ENCODE results near the gene NHS. TPM values are rescaled to one million over a fixed set of nuclear protein-coding genes. Genes with fewer than 3 reads are reported as not detected.

Gene NHS
- total and polyA plus RNA-seq, 8 donors = 0.19 to 1.7 (median 0.54) TPM

DNA sequence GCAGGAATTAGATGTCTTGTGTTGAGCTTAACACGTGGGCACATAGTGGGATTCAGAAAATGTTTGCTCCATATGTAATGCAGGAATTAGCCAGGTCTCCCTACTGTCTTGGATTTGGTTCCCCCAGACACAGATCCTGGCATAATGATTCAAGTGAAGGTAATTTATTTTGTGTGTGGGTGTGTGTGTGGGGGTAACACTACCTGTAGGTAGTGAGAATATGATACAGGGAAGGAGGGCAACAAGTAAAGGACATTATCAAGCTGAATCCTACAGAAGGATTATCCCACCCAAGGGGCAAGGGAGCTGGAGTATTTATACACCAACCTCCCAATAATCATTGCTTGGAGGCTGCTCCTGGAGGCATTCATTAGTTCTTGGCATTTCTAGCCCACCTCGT, 101.4 kb downstream of the NHS start:
- intact Hi-C loops (cut with DNase I) = no loop called here
- no peak for FAIRE-seq
- no peaks in the 10 kb centered on the region for H3K36me3 ChIP-seq

DNA sequence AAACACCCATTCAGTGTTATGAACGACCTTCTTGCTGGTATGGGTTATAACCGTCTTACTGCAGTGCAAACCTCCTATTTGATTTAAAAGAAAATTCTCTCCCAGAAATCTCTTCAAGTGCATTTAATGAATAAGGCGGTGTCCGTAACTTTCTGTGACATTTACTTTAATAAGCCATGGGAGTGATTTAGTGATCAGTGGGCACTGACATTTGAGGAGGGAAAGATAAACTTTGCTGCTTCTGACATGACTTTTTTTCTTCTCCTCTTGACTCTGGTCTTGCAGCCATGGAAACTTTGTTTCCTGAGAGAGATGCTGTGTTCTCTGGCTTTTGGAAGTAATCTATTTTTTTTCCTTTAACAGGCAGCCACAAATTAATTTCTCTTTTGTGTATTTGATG, 106.1 kb downstream of the NHS start:
- Histone ChIP-seq H3K27me3 (peaks cover 0 to 6% (median 0%) of the 10 kb centered on the region in 4 donors), H3K27ac (no peak overlapping the region), H3K4me3 (no peak overlapping the region), H3K36me3 (no peaks in the 10 kb centered on the region), H3K4me1 (no peaks in the 10 kb centered on the region), H3K9me3 (no peaks in the 10 kb centered on the region)
- TF ChIP-seq, protein P1, sequence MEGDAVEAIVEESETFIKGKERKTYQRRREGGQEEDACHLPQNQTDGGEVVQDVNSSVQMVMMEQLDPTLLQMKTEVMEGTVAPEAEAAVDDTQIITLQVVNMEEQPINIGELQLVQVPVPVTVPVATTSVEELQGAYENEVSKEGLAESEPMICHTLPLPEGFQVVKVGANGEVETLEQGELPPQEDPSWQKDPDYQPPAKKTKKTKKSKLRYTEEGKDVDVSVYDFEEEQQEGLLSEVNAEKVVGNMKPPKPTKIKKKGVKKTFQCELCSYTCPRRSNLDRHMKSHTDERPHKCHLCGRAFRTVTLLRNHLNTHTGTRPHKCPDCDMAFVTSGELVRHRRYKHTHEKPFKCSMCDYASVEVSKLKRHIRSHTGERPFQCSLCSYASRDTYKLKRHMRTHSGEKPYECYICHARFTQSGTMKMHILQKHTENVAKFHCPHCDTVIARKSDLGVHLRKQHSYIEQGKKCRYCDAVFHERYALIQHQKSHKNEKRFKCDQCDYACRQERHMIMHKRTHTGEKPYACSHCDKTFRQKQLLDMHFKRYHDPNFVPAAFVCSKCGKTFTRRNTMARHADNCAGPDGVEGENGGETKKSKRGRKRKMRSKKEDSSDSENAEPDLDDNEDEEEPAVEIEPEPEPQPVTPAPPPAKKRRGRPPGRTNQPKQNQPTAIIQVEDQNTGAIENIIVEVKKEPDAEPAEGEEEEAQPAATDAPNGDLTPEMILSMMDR (IDR thresholded peaks at IDR 0.05) = no peak
- DNase-seq (no peak), ATAC-seq (no peak), FAIRE-seq (no peak)
- 74 to 77% methylated on average over 4 of the region's 4 CpGs for WGBS, 2 donors
- intact Hi-C loops (cut with DNase I) = no loop called here

More for the DNA sequence above, 101.4 kb downstream of the NHS start:
- WGBS, 2 donors = 40 to 62% methylated on average over 2 of the region's 2 CpGs
- Histone ChIP-seq H3K27me3 (peaks cover 0 to 6% (median 0%) of the 10 kb centered on the region in 4 donors), H3K4me1 (no peaks in the 10 kb centered on the region), H3K9me3 (no peaks in the 10 kb centered on the region), H3K27ac (no peak overlapping the region), H3K4me3 (no peak overlapping the region)
- no peak for ATAC-seq
- DNase-seq = no peak
- TF ChIP-seq, protein P1 (IDR thresholded peaks at IDR 0.05) = no peak

DNA sequence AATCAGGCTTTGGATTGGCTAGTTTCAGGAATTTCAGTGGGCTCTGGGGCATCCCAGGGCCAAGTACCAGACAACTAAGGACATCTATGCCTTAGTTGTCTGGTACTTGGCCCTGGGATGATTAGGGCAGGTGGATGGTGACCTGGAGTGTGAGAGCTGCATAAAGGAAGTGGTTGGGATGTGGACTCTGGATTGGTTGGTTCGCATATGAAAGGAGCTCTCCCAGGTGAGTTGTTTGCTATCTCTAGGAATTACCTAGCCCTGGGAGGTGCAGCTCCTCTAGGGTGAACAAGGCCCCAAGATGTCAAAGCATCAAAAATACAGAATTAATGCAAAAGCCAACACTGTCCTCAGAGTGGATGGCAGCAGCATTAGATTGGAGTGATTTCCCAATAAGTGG, 109.6 kb downstream of the NHS start:
- Histone ChIP-seq H3K4me3 (no peak overlapping the region), H3K36me3 (no peaks in the 10 kb centered on the region), H3K27ac (no peak overlapping the region), H3K27me3 (no peaks in the 10 kb centered on the region), H3K4me1 (no peaks in the 10 kb centered on the region), H3K9me3 (no peaks in the 10 kb centered on the region)
- TF ChIP-seq, protein P1 (IDR thresholded peaks at IDR 0.05) = no peak
- intact Hi-C loops (cut with DNase I) = no loop called here
- FAIRE-seq (no peak), ATAC-seq (no peak), DNase-seq (no peak)
- 87 to 95% methylated on average over 1 of the region's 1 CpG for WGBS, 2 donors

DNA sequence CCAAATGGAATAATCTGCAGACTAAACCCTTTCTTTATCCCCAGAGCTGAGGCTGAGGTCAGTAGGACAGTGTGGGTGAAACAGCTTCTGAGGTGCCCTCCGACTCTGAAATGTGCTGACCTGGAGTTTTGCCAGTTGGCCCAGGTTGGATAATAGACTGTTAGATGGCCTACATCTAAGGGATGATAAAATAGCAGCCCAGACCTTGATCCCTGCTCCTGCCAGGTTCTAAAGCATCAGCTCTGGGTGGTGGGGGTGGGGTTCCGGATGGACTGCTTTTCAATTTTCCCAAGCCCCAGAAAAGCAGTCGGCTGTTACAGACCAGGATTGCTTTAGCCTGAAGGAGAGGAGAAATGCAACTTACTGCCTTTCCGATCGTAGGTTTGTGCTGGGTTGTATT, 110.4 kb downstream of the NHS start:
- FAIRE-seq (no peak), DNase-seq (no peak), ATAC-seq (no peak)
- H3K36me3 ChIP-seq = no peaks in the 10 kb centered on the region
- H3K4me1 ChIP-seq = no peaks in the 10 kb centered on the region
- no peaks in the 10 kb centered on the region for H3K27me3 ChIP-seq
- TF ChIP-seq, protein P1 (IDR thresholded peaks at IDR 0.05) = no peak
- H3K27ac ChIP-seq = no peak overlapping the region
- 54 to 63% methylated on average over 5 of the region's 5 CpGs for WGBS, 2 donors
- H3K9me3 ChIP-seq = no peaks in the 10 kb centered on the region
- intact Hi-C loops (cut with DNase I) = no loop called here
- H3K4me3 ChIP-seq = no peak overlapping the region

DNA sequence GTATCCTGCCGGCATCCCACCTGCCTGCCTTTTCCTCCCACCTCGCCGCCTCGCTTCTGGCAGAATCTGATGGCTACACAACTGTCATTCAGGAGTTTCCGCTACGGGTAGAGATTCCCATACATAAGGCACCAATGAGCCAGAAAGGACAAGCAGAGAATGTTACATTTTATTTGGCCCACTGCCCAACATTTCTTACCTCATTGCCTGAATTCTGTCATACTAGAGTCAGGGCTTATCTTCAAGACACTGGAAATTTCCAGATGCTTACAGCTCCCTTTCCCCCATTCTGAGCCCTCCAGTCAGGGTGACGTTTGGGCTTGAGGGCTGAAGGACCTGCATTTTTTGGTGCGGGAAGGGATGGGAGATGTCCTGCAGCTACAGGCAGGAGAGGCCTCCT, 113.0 kb downstream of the NHS start:
- TF ChIP-seq, protein P1 (IDR thresholded peaks at IDR 0.05) = no peak
- Histone ChIP-seq H3K4me3 (no peak overlapping the region), H3K27me3 (no peaks in the 10 kb centered on the region), H3K4me1 (no peaks in the 10 kb centered on the region), H3K9me3 (no peaks in the 10 kb centered on the region), H3K27ac (no peak overlapping the region), H3K36me3 (no peaks in the 10 kb centered on the region)
- WGBS, 2 donors = 82 to 84% methylated on average over 8 of the region's 8 CpGs
- no peak for FAIRE-seq
- ATAC-seq = no peak
- intact Hi-C loops (cut with DNase I) = no loop called here
- DNase-seq = no peak

Data from pancreas (tissue), 10 donors.